ENCODE data around the gene KLK6. TPM values are rescaled to one million over a fixed set of nuclear protein-coding genes. Genes with fewer than 3 reads are reported as not detected.

Gene KLK6
- total RNA-seq, 4 donors from 2014 or later: 5.4 to 56.9 (median 9.0) TPM; not detected in 1

GRCh38 chr19:50932018-50932689, 37.2 kb downstream of the KLK6 start:
- no peak overlapping the region for H3K4me3 ChIP-seq
- no peaks in the 10 kb centered on the region for H3K36me3 ChIP-seq
- TF ChIP-seq EP300 (IDR thresholded peaks at IDR 0.05): no peak
- TF ChIP-seq POLR2AphosphoS5 (IDR thresholded peaks at IDR 0.05): no peak
- no peak for TF ChIP-seq POLR2A (IDR thresholded peaks at IDR 0.05)
- no peak for TF ChIP-seq CTCF (IDR thresholded peaks at IDR 0.05)
- peak overlapping the region; percentile 2 for H3K27ac ChIP-seq
- peaks cover 25% of the 10 kb centered on the region for H3K4me1 ChIP-seq
- no peak for DNase-seq (ENCODE audit: low spot score in 2 of 2)
- H3K9me3 ChIP-seq: no peaks in the 10 kb centered on the region
- peaks cover 15% of the 10 kb centered on the region for H3K27me3 ChIP-seq
- 50% methylated on average over 11 of the region's 11 CpGs for WGBS

GRCh38 chr19:50931023-50931422, 38.4 kb downstream of the KLK6 start:
- Histone ChIP-seq H3K36me3 (no peaks in the 10 kb centered on the region), H3K4me3 (no peak overlapping the region), H3K9me3 (no peaks in the 10 kb centered on the region), H3K27ac (no peak overlapping the region), H3K27me3 (peaks cover 15% of the 10 kb centered on the region), H3K4me1 (peaks cover 25% of the 10 kb centered on the region)
- TF ChIP-seq POLR2A (IDR thresholded peaks at IDR 0.05): no peak
- TF ChIP-seq EP300 (IDR thresholded peaks at IDR 0.05): no peak
- TF ChIP-seq POLR2AphosphoS5 (IDR thresholded peaks at IDR 0.05): no peak
- no peak for TF ChIP-seq CTCF (IDR thresholded peaks at IDR 0.05)
- no peak for DNase-seq (ENCODE audit: low spot score in 2 of 2)

GRCh38 chr19:50928831-50929230, 40.6 kb downstream of the KLK6 start:
- TF ChIP-seq CTCF (IDR thresholded peaks at IDR 0.05): no peak
- no peak for TF ChIP-seq POLR2AphosphoS5 (IDR thresholded peaks at IDR 0.05)
- TF ChIP-seq EP300 (IDR thresholded peaks at IDR 0.05): no peak
- no peak for TF ChIP-seq POLR2A (IDR thresholded peaks at IDR 0.05)
- Histone ChIP-seq H3K27me3 (peaks cover 15% of the 10 kb centered on the region), H3K27ac (no peak overlapping the region), H3K9me3 (no peaks in the 10 kb centered on the region), H3K4me1 (peaks cover 21% of the 10 kb centered on the region), H3K36me3 (no peaks in the 10 kb centered on the region), H3K4me3 (no peak overlapping the region)
- 72% methylated on average over 5 of the region's 5 CpGs for WGBS
- no peak for DNase-seq (ENCODE audit: low spot score in 2 of 2)

GRCh38 chr19:50926144-50926543, 43.2 kb downstream of the KLK6 start:
- WGBS: 89% methylated on average over 11 of the region's 11 CpGs
- Histone ChIP-seq H3K27me3 (peaks cover 23% of the 10 kb centered on the region), H3K36me3 (no peaks in the 10 kb centered on the region), H3K4me3 (no peak overlapping the region), H3K9me3 (no peaks in the 10 kb centered on the region), H3K27ac (no peak overlapping the region), H3K4me1 (peaks cover 16% of the 10 kb centered on the region)
- TF ChIP-seq CTCF (IDR thresholded peaks at IDR 0.05) (no peak), EP300 (IDR thresholded peaks at IDR 0.05) (no peak), POLR2AphosphoS5 (IDR thresholded peaks at IDR 0.05) (no peak), POLR2A (IDR thresholded peaks at IDR 0.05) (no peak)
- DNase-seq (ENCODE audit: low spot score in 2 of 2): no peak

- TF ChIP-seq POLR2A (IDR thresholded peaks at IDR 0.05) (no peak), CTCF (IDR thresholded peaks at IDR 0.05) (no peak), EP300 (IDR thresholded peaks at IDR 0.05) (no peak), POLR2AphosphoS5 (IDR thresholded peaks at IDR 0.05) (no peak)
- peaks cover 16% of the 10 kb centered on the region for H3K4me1 ChIP-seq
- no peak for DNase-seq (ENCODE audit: low spot score in 2 of 2)
- no peaks in the 10 kb centered on the region for H3K9me3 ChIP-seq
- WGBS: 88% methylated on average over 2 of the region's 2 CpGs
- peaks cover 24% of the 10 kb centered on the region for H3K27me3 ChIP-seq
- H3K36me3 ChIP-seq: no peaks in the 10 kb centered on the region
- no peak overlapping the region for H3K27ac ChIP-seq
- no peak overlapping the region for H3K4me3 ChIP-seq
These were observed 43.7 kb downstream of the KLK6 start for GRCh38 chr19:50925734-50926133.
